HG03354 (cell line): ENCODE results near the gene TACR2.

Experiments used
- ATAC-seq: cut with Tn5 transposase; IDR thresholded peaks from one replicate; pipeline ENCODE4 v1.9.1; 2021; ENCODE audit warnings: mild to moderate bottlenecking; ENCODE audit not compliant: unreplicated experiment, poor library complexity, severe bottlenecking

The TACR2 gene

DNA sequence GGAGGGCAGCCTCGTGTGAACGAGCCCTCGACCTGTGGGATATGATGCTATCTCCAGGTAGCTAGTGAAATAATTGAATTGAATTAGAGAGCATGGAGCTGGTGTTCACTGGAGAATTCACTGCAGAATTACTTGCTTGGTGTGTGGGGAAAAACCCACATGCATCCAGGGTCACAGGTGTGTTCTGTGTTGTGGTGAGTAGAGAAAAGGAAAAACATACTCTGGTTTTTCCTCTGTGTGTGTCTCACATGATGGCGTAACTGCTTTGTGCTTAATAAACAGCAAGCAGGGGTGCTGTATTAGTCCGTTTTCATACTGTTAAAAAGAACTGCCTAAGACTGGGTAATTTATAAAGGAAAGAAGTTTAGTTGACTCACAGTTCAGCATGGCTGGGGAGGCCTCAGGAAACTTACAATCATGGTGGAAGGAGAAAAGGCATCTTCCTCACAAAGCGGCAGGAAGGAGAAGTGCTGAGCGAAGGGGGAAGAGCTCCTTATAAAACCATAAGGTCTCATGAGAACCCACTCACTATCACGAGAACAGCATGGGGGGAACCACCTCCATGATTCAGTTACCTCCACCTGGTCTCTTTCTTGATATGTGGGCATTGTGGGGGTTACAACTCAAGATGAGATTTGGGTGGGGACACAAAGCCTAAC lies 62.6 kb downstream of the TACR2 start:
- ATAC-seq: no peak
